Fibroblast of lung (primary cell): ENCODE data around the gene TIMP4. TPM values are rescaled to one million over a fixed set of nuclear protein-coding genes. Genes with fewer than 3 reads are reported as not detected.

Experiments
- DNase-seq, 2 donors: peaks; one replicate each; pipeline versions ENCODE4 v3.0.0 to v3.0.0-alpha.2; 2010; ENCODE audit warnings: low read depth in 2 of 2
- H2AFZ ChIP-seq: 2 replicates; pipeline ENCODE4 v1.5.1; 2012; ENCODE audit warnings: low read length, control low read depth, inconsistent platforms
- H3K27ac ChIP-seq: 2 replicates; pipeline ENCODE4 v1.5.1; 2011; ENCODE audit warnings: low read length, control low read depth; ENCODE audit not compliant: insufficient read depth
- H3K27me3 ChIP-seq: 2 replicates; pipeline ENCODE4 v1.5.1; 2011; ENCODE audit warnings: mild to moderate bottlenecking, low read length; ENCODE audit not compliant: control insufficient read depth, insufficient read depth
- H3K36me3 ChIP-seq: 2 replicates; pipeline ENCODE4 v1.5.1; 2011; ENCODE audit warnings: low read length; ENCODE audit not compliant: control insufficient read depth, insufficient read depth
- H3K4me1 ChIP-seq: 2 replicates; pipeline ENCODE4 v1.5.1; 2011; ENCODE audit warnings: low read length; ENCODE audit not compliant: control insufficient read depth, insufficient read depth; ENCODE audit errors: extremely low read depth
- H3K4me2 ChIP-seq: 2 replicates; pipeline ENCODE4 v1.5.1; 2011; ENCODE audit warnings: low read length, control low read depth; ENCODE audit not compliant: insufficient read depth; ENCODE audit errors: extremely low read depth
- H3K4me3 ChIP-seq, 4 experiments: fragments of 200-600 bp in 1 of 4; sonication (generic) in 1 of 4; replicated peaks in 1 of 4; 2 replicates each; pipeline ENCODE4 v1.5.1; 2011 to 2016; ENCODE audit warnings: low read length in 4 of 4, low read depth in 3 of 4, mild to moderate bottlenecking in 3 of 4, control low read depth in 2 of 4, inconsistent platforms in 1 of 4, mixed read lengths in 1 of 4; ENCODE audit not compliant: insufficient read depth in 1 of 4; ENCODE audit errors: control extremely low read depth in 1 of 4
- H3K79me2 ChIP-seq: 2 replicates; pipeline ENCODE4 v1.5.1; 2012; ENCODE audit warnings: mild to moderate bottlenecking, low read length, inconsistent platforms; ENCODE audit not compliant: control insufficient read depth, insufficient read depth
- H3K9ac ChIP-seq: 2 replicates; pipeline ENCODE4 v1.5.1; 2011; ENCODE audit warnings: mild to moderate bottlenecking, low read length, control low read depth; ENCODE audit not compliant: insufficient read depth
- H3K9me3 ChIP-seq: 2 replicates; pipeline ENCODE4 v1.5.1; 2012; ENCODE audit warnings: low read depth, low read length; ENCODE audit not compliant: control insufficient read depth, insufficient read depth
- H4K20me1 ChIP-seq: 2 replicates; pipeline ENCODE4 v1.5.1; 2011; ENCODE audit warnings: low read length; ENCODE audit not compliant: control insufficient read depth, insufficient read depth; ENCODE audit errors: extremely low read depth
- CTCF ChIP-seq, 2 donors: IDR thresholded peaks in 1 of 2; conservative IDR thresholded peaks in 1 of 2; 1 replicate in 1 of 2; 2 replicates in 1 of 2; pipeline ENCODE4 v1.5.1; 2011 to 2012; ENCODE audit warnings: low read length in 2 of 2, control low read depth in 1 of 2, inconsistent platforms in 1 of 2, low read depth in 1 of 2, mild to moderate bottlenecking in 1 of 2
- EZH2 ChIP-seq: IDR thresholded peaks from 2 replicates; pipeline ENCODE4 v1.5.1; 2012; ENCODE audit warnings: low read length, control low read depth, mild to moderate bottlenecking; ENCODE audit errors: missing control alignments
- polyA plus RNA-seq, 2 donors: library from polyadenylated mRNA; depleted of rRNA in 1 of 2; stranded (reverse) in 1 of 2; unstranded in 1 of 2; fragments of >200 nt; gene quantifications; 2 replicates each; pipeline ENCODE4 v1.2.1, GENCODE V29; 2011 to 2012; ENCODE audit warnings: missing spikeins in 1 of 2
- total RNA-seq: library from RNA; depleted of rRNA; stranded (reverse); fragments of >200 nt; gene quantifications from 2 replicates; pipeline ENCODE4 v1.2.1, GENCODE V29; 2014

Gene TIMP4
- total and polyA plus RNA-seq, 2 donors (not counting 1 experiment from before 2014, with no cell fraction given): 2.8 to 12.6 TPM

DNA sequence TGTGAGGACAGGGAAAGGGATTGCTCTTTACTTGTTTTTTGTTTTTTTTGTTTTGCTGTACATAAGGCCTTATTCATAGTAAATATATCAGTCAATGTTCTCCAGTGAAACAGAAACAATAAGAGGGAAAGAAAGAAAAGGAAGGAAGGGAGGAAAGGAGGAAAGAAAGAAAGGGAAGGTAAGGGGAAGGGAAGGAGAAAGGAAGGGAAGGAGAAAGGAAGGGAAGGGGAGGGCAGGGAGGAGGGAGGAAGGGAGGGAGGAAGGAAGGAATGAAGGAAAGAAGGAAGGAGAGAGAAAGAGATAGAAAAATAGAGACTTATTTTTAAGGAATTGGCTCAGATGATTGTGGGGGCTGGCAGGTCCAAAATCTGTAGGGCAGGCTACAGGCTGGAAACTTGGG lies 37.2 kb downstream of the TIMP4 start:
- Histone ChIP-seq H2AFZ (no peak overlapping the region), H3K27me3 (peaks cover 22% of the 10 kb centered on the region), H3K4me1 (no peaks in the 10 kb centered on the region), H3K4me2 (no peak overlapping the region), H3K79me2 (no peaks in the 10 kb centered on the region), H4K20me1 (peaks cover 3% of the 10 kb centered on the region), H3K27ac (no peak overlapping the region), H3K9me3 (no peaks in the 10 kb centered on the region), H3K4me3 (no peak overlapping the region), H3K36me3 (no peaks in the 10 kb centered on the region), H3K9ac (no peak overlapping the region)
- TF ChIP-seq EZH2 (no peak), CTCF (conservative IDR thresholded peaks at IDR 0.05 in 1 of 2, IDR thresholded peaks at IDR 0.05 in 1 of 2; ENCODE audit: low read depth in 1 of 2, low read length in 2 of 2) (no peak)
- no peak for DNase-seq

GRCh38 chr3:12120374-12121140 lies 38.2 kb downstream of the TIMP4 start:
- peaks cover 3% of the 10 kb centered on the region for H4K20me1 ChIP-seq
- no peak for TF ChIP-seq CTCF (conservative IDR thresholded peaks at IDR 0.05 in 1 of 2, IDR thresholded peaks at IDR 0.05 in 1 of 2; ENCODE audit: low read depth in 1 of 2, low read length in 2 of 2)
- TF ChIP-seq EZH2: no peak
- H3K27ac ChIP-seq: no peak overlapping the region
- no peaks in the 10 kb centered on the region for H3K4me1 ChIP-seq
- DNase-seq: no peak
- H3K36me3 ChIP-seq: no peaks in the 10 kb centered on the region
- peaks cover 19% of the 10 kb centered on the region for H3K27me3 ChIP-seq
- no peak overlapping the region for H3K4me3 ChIP-seq
- no peak overlapping the region for H2AFZ ChIP-seq
- no peak overlapping the region for H3K9ac ChIP-seq
- H3K9me3 ChIP-seq: no peaks in the 10 kb centered on the region
- H3K79me2 ChIP-seq: no peaks in the 10 kb centered on the region
- no peak overlapping the region for H3K4me2 ChIP-seq

GRCh38 chr3:12117473-12117872 lies 41.2 kb downstream of the TIMP4 start:
- Histone ChIP-seq H3K36me3 (no peaks in the 10 kb centered on the region), H3K4me3 (no peak overlapping the region), H3K27me3 (peaks cover 19% of the 10 kb centered on the region), H3K4me1 (no peaks in the 10 kb centered on the region), H3K9ac (no peak overlapping the region), H3K4me2 (no peak overlapping the region), H3K79me2 (no peaks in the 10 kb centered on the region), H3K27ac (no peak overlapping the region), H4K20me1 (peaks cover 3% of the 10 kb centered on the region), H2AFZ (no peak overlapping the region), H3K9me3 (no peaks in the 10 kb centered on the region)
- TF ChIP-seq CTCF (conservative IDR thresholded peaks at IDR 0.05 in 1 of 2, IDR thresholded peaks at IDR 0.05 in 1 of 2; ENCODE audit: low read depth in 1 of 2, low read length in 2 of 2) (no peak), EZH2 (no peak)
- DNase-seq: no peak
